Gastroesophageal sphincter (tissue), 4 donors: Measurements from ENCODE around the gene CYP51A1. TPM values are rescaled to one million over a fixed set of nuclear protein-coding genes. Genes with fewer than 3 reads are reported as not detected.

ENCODE experiments used
- ATAC-seq: fragments of 150-250 bp; one replicate; pipeline ENCODE4 v1.9.1; 2016; ENCODE audit warnings: mild to moderate bottlenecking, moderate library complexity
- H3K27ac ChIP-seq, 4 donors: fragments of 200-600 bp; sonication (generic) in 3 of 4; 1 replicate in 3 of 4; 2 replicates in 1 of 4; pipeline ENCODE4 v1.5.1; 2016 to 2019
- H3K27me3 ChIP-seq: fragments of 200-600 bp; sonication (generic); one replicate; pipeline ENCODE4 v1.5.1; 2019
- H3K36me3 ChIP-seq, 2 donors: fragments of 200-600 bp; sonication (generic); one replicate each; pipeline ENCODE4 v1.5.1; 2019; ENCODE audit warnings: control low read depth in 1 of 2
- H3K4me1 ChIP-seq, 3 donors: fragments of 200-600 bp; sonication (generic); 1 replicate in 2 of 3; 2 replicates in 1 of 3; pipeline ENCODE4 v1.5.1; 2016 to 2019; ENCODE audit warnings: control low read depth in 2 of 3
- H3K4me3 ChIP-seq, 2 donors: fragments of 200-600 bp; sonication (generic); one replicate each; pipeline ENCODE4 v1.5.1; 2019; ENCODE audit warnings: mild to moderate bottlenecking in 1 of 2, moderate library complexity in 1 of 2
- H3K9me3 ChIP-seq, 3 donors: fragments of 200-600 bp; sonication (generic); one replicate each; pipeline ENCODE4 v1.5.1; 2017 to 2019; ENCODE audit warnings: control low read depth in 2 of 3
- EP300 ChIP-seq: sonication (generic); formaldehyde crosslinking; IDR thresholded peaks from one replicate; pipeline ENCODE4 v1.6.1; 2017; ENCODE audit warnings: antibody characterized with exemption, mild to moderate bottlenecking
- POLR2A ChIP-seq, 2 donors: fragments of 450-650 bp; IDR thresholded peaks; one replicate each; pipeline ENCODE4 v1.6.1; 2017; ENCODE audit warnings: antibody characterized with exemption in 2 of 2, mild to moderate bottlenecking in 2 of 2, moderate library complexity in 1 of 2
- POLR2AphosphoS5 ChIP-seq: sonication (generic); formaldehyde crosslinking; IDR thresholded peaks from one replicate; pipeline ENCODE4 v1.6.1; 2017; ENCODE audit warnings: antibody characterized with exemption
- WGBS, 2 donors: methylation state at CpG; one replicate each; pipeline ENCODE4 v1.1.5; 2018; ENCODE audit warnings: low coverage in 1 of 2; 5-methylcytosine and 5-hydroxymethylcytosine counted together
- total RNA-seq, 4 donors: library from RNA; depleted of rRNA; stranded (reverse); fragments of >200 nt; gene quantifications; one replicate each; pipeline ENCODE4 v1.1.0, GENCODE V29; 2016
- TF ChIP-seq, protein P1 (sequence below), 4 experiments: fragments of 200-600 bp in 2 of 4; fragments of 450-650 bp in 2 of 4; sonication (generic) in 1 of 4; IDR thresholded peaks; one replicate each; pipeline ENCODE4 v1.5.1; 2017 to 2019; ENCODE audit warnings: antibody characterized with exemption in 4 of 4, mild to moderate bottlenecking in 2 of 4, moderate library complexity in 2 of 4

Gene CYP51A1
- total RNA-seq, 4 donors from 2014 or later, result 27.7 to 48.3 (median 37.9) TPM

GRCh38 chr7:92076509-92076908, 57.8 kb downstream of the CYP51A1 start:
- Histone ChIP-seq H3K4me3 (no peak overlapping the region), H3K27me3 (no peaks in the 10 kb centered on the region), H3K36me3 (peaks cover 0 to 76% of the 10 kb centered on the region in 2 donors), H3K27ac (no peak overlapping the region), H3K9me3 (no peaks in the 10 kb centered on the region), H3K4me1 (peaks cover 0 to 5% (median 0%) of the 10 kb centered on the region in 3 donors)
- TF ChIP-seq POLR2AphosphoS5 (no peak), EP300 (no peak), POLR2A (IDR thresholded peaks at IDR 0.05) (no peak)
- TF ChIP-seq, protein P1, sequence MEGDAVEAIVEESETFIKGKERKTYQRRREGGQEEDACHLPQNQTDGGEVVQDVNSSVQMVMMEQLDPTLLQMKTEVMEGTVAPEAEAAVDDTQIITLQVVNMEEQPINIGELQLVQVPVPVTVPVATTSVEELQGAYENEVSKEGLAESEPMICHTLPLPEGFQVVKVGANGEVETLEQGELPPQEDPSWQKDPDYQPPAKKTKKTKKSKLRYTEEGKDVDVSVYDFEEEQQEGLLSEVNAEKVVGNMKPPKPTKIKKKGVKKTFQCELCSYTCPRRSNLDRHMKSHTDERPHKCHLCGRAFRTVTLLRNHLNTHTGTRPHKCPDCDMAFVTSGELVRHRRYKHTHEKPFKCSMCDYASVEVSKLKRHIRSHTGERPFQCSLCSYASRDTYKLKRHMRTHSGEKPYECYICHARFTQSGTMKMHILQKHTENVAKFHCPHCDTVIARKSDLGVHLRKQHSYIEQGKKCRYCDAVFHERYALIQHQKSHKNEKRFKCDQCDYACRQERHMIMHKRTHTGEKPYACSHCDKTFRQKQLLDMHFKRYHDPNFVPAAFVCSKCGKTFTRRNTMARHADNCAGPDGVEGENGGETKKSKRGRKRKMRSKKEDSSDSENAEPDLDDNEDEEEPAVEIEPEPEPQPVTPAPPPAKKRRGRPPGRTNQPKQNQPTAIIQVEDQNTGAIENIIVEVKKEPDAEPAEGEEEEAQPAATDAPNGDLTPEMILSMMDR (IDR thresholded peaks at IDR 0.05), result no peak
- ATAC-seq, result no peak
- WGBS, 2 donors, result 29 to 50% methylated on average over 1 of the region's 1 CpG

GRCh38 chr7:92075455-92076158, 58.7 kb downstream of the CYP51A1 start:
- Histone ChIP-seq H3K4me1 (peaks cover 0 to 5% (median 0%) of the 10 kb centered on the region in 3 donors), H3K9me3 (no peaks in the 10 kb centered on the region), H3K4me3 (no peak overlapping the region), H3K27ac (no peak overlapping the region), H3K27me3 (no peaks in the 10 kb centered on the region), H3K36me3 (peaks cover 0 to 74% of the 10 kb centered on the region in 2 donors)
- WGBS, 2 donors, result 75 to 88% methylated on average over 4 of the region's 4 CpGs
- no peak for ATAC-seq
- TF ChIP-seq POLR2A (IDR thresholded peaks at IDR 0.05) (no peak), EP300 (no peak), POLR2AphosphoS5 (no peak)
- TF ChIP-seq, protein P1 (IDR thresholded peaks at IDR 0.05), result no peak

DNA sequence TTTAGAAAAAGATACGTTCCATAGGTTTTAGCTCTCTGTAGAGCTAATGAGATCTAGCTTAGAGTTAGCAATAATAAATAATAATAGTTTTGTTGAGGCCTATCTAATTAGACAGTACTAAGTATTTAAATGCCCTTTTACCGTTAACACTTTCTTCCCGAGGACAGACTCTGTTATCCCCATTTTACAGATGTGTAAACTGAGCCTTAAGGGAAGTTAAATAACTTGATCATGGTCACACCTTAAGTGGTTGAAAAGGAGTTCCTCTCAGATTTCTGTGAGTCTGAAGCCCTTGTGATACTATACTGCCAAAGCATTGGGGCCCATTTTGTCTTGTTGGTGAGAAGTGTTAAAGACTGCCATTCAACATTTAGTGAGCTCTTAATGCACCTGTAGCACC, 61.6 kb downstream of the CYP51A1 start:
- ATAC-seq, result no peak
- 100% methylated on average over 1 to 3 of the region's 3 CpGs for WGBS, 2 donors
- H3K4me1 ChIP-seq, result no peaks in the 10 kb centered on the region
- H3K27ac ChIP-seq, result no peak overlapping the region
- no peaks in the 10 kb centered on the region for H3K27me3 ChIP-seq
- H3K9me3 ChIP-seq, result no peaks in the 10 kb centered on the region
- H3K36me3 ChIP-seq, result peaks cover 0 to 64% of the 10 kb centered on the region in 2 donors
- H3K4me3 ChIP-seq, result no peak overlapping the region
- TF ChIP-seq, protein P1 (IDR thresholded peaks at IDR 0.05), result no peak
- TF ChIP-seq POLR2AphosphoS5, result no peak

- no peaks in the 10 kb centered on the region for H3K9me3 ChIP-seq
- no peaks in the 10 kb centered on the region for H3K27me3 ChIP-seq
- TF ChIP-seq POLR2A (IDR thresholded peaks at IDR 0.05), result no peak
- TF ChIP-seq POLR2AphosphoS5, result no peak
- TF ChIP-seq, protein P1 (IDR thresholded peaks at IDR 0.05), result no peak
- H3K4me1 ChIP-seq, result no peaks in the 10 kb centered on the region
- no peak for ATAC-seq
- H3K4me3 ChIP-seq, result no peak overlapping the region
- WGBS, 2 donors, result 87 to 92% methylated on average over 1 of the region's 1 CpG
- no peak overlapping the region for H3K27ac ChIP-seq
- H3K36me3 ChIP-seq, result peaks cover 0 to 64% of the 10 kb centered on the region in 2 donors
Observed at GRCh38 chr7:92072121-92072520, 62.2 kb downstream of the CYP51A1 start.

DNA sequence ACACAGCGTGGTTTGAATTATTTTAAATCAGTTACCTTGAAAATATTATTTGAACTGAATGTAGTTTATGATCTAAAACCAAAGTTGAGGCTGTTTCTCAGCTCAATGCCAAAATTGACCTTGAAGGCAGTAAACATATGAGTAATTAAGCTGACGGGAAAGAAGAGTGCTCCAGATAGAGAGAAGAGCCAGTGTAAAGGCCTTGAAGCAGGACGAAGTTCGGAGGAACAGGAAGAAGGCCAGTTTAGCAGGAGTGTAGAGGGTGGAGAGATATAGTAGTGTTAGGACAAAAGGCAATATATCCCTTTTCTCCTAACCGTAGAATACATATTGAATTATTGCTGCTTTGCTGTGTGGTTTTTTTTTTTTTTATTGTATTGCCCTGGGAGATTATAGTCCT, 63.2 kb downstream of the CYP51A1 start:
- H3K4me1 ChIP-seq, result no peaks in the 10 kb centered on the region

More for the DNA sequence above, 63.2 kb downstream of the CYP51A1 start:
- no peaks in the 10 kb centered on the region for H3K27me3 ChIP-seq
- no peak overlapping the region for H3K4me3 ChIP-seq
- TF ChIP-seq, protein P1 (IDR thresholded peaks at IDR 0.05), result no peak
- H3K27ac ChIP-seq, result peak overlapping the region in 1 of 4 donors; percentile 9
- peaks cover 0 to 66% of the 10 kb centered on the region in 2 donors for H3K36me3 ChIP-seq
- WGBS, 2 donors, result 47 to 75% methylated on average over 5 of the region's 5 CpGs
- no peaks in the 10 kb centered on the region for H3K9me3 ChIP-seq
- no peak for ATAC-seq
